Effector memory CD8-positive, alpha-beta T cell (primary cell): ENCODE data around the gene BAK1.

Source experiments
- ATAC-seq: fragments of 150-1000 bp; cut with Tn5 transposase; replicated peaks from 2 replicates; pipeline ENCODE4 v1.10.0; 2021; ENCODE audit warnings: mild to moderate bottlenecking, moderate library complexity
- DNase-seq, 3 experiments: peaks; one replicate each; pipeline ENCODE4 v3.0.0; 2021
- H3K27ac Mint-ChIP-seq, 2 donors: one replicate each; pipeline ENCODE4 v1.8.0; 2022; ENCODE audit warnings: mild to moderate bottlenecking in 2 of 2, mixed read lengths in 2 of 2, moderate library complexity in 2 of 2
- H3K27me3 Mint-ChIP-seq, 2 donors: one replicate each; pipeline ENCODE4 v1.8.0; 2022; ENCODE audit warnings: mixed read lengths in 2 of 2
- H3K36me3 Mint-ChIP-seq: one replicate; pipeline ENCODE4 v1.8.0; 2022; ENCODE audit warnings: mild to moderate bottlenecking, moderate library complexity, mixed read lengths; ENCODE audit not compliant: insufficient read depth
- H3K4me1 Mint-ChIP-seq, 2 donors: one replicate each; pipeline ENCODE4 v1.8.0; 2022; ENCODE audit warnings: low read depth in 2 of 2, mixed read lengths in 2 of 2
- H3K4me3 Mint-ChIP-seq, 2 donors: one replicate each; pipeline ENCODE4 v1.8.0; 2022; ENCODE audit warnings: mild to moderate bottlenecking in 2 of 2, mixed read lengths in 2 of 2, moderate library complexity in 2 of 2
- H3K9me3 Mint-ChIP-seq, 2 donors: one replicate each; pipeline ENCODE4 v1.8.0; 2022; ENCODE audit warnings: mixed read lengths in 2 of 2

The BAK1 gene

DNA sequence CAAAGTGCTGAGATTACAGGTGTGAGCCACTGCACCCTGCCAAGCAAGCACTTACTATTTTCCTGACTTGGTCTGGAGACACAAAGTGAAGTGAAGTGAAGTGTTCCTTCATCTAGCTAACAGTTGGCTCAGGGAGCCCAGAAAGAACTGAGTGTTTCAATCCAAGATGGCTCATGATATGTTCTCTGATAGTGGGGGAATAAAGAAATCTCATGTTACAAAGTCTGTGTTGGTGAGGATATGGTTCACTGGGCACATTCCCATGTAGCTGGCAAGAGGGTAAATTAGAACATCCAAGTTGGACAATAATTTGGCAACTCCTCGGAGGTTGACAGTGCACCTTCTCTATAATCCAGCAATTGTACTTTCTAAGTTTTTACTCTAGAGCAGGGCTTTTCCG is 36.0 kb upstream of the BAK1 start:
- H3K4me3 Mint-ChIP-seq, result no peak overlapping the region
- no peak for ATAC-seq

DNA sequence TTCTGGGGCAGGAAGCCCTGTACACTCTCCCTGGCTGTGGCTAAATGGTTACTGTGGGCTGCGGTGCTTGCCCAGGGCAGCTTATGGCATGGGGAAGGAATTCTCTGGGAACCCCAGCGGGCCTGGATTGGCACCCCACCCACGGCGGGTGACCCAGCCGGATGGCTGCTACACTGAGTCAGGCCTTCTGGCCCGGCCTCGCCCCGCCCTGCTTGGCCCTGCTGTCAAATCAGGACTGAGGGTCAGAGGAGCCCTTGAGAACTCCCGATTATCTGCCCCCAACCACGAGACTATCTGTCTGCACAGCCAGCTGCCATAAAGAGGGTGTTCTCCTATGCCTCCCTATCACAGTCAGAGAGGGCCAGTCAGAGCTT is 33.7 kb upstream of the BAK1 start:
- Mint-ChIP-seq H3K4me1 (peaks cover 6 to 16% of the 10 kb centered on the region in 2 donors), H3K9me3 (no peaks in the 10 kb centered on the region), H3K27me3 (peaks cover 0 to 9% of the 10 kb centered on the region in 2 donors), H3K27ac (peak overlapping the region in 1 of 2 donors; percentile 84), H3K4me3 (no peak overlapping the region), H3K36me3 (peaks cover 3% of the 10 kb centered on the region)
- ATAC-seq (no peak), DNase-seq (no peak)

More for the DNA sequence above, 36.0 kb upstream of the BAK1 start:
- DNase-seq, result no peak
- Mint-ChIP-seq H3K27me3 (no peaks in the 10 kb centered on the region), H3K36me3 (peaks cover 17% of the 10 kb centered on the region), H3K9me3 (no peaks in the 10 kb centered on the region), H3K27ac (peak overlapping the region; percentile 69 to 94), H3K4me1 (peaks cover 15 to 33% of the 10 kb centered on the region in 2 donors)

DNA sequence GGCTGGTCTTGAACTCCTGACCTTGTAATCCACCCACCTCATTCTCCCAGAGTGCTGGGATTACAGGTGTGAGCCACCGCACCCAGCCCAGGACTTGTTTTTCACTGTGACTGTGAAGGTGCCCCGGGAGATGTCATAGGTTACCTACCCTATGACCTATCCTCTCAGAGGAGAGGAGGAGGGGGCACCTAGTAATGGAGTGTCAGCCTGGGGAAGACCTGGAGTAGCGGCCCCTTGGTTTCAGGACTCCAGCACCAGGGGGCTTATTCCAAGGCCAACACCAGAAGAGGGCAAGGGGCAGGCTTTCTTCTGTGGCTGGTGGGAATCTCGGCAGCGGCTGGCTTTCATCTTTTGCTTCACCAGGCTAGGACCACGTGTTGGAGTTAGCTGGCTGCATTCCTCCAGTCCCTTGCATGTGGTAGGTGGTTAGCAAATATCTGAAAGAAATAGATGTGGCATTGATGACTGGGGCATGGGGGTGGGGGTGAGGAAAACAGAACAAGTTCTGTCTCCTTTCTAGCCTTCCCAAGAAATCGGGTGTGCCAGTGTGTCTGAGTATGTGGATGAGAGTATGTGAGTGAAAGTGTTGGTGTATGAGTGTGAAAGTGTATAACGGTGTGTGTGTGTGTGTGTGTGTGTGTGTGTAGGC is 33.2 kb upstream of the BAK1 start:
- Mint-ChIP-seq H3K27me3 (peaks cover 0 to 9% of the 10 kb centered on the region in 2 donors), H3K36me3 (peaks cover under 1% of the 10 kb centered on the region), H3K27ac (peak overlapping the region in 1 of 2 donors; percentile 84), H3K4me1 (peaks cover 6 to 13% of the 10 kb centered on the region in 2 donors), H3K4me3 (no peak overlapping the region), H3K9me3 (no peaks in the 10 kb centered on the region)
- ATAC-seq, result no peak
- DNase-seq, result no peak

DNA sequence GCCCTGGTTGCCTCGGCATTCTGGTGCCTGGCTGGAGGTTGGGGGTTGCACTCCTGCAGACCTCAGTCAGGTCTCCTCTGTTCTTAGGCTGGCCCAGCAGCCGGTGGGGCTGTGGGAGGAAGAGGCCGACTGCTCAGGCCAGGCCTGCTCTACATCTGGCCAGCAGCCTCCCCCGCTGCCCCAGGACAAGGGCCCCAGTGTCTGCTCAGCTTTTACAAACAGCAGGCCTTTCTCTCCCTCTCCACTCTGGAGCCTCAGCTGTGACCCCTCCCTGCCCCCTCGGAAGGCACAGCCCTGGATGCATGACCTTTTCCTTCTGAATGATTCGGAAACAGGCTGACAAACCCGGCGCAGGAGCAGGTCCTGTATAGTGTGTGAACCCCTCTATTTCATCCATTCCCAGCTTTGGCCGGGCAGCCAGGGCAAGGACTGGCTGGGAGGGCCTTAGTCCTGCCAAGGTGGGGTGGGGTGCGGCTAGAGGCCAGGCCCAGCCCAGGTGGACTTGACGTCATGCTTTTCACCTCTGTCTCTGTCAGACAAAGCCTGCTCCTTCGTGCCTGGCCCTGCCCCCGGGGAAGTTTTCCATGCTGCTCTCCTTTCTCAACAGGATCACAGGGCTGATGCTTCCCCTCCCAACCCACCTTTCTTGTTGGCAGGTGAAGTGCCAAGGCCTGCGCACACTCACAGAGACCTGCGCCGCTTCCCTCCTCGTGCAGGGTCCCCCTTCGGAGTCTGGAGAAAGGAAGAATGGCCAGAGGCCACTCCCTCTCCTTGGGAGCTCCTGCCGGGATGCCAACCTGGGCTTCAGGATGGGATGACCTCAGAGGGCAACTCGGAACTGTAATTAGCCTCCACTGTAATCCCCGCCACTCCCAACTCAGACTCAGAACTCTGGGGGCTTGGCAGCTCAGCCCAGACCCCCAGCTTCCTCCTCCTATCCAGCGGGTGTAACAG is 31.0 kb upstream of the BAK1 start:
- no peak for ATAC-seq
- Mint-ChIP-seq H3K27me3 (peaks cover 0 to 9% of the 10 kb centered on the region in 2 donors), H3K36me3 (no peaks in the 10 kb centered on the region), H3K9me3 (no peaks in the 10 kb centered on the region), H3K4me1 (peaks cover 0 to under 1% of the 10 kb centered on the region in 2 donors), H3K27ac (no peak overlapping the region), H3K4me3 (no peak overlapping the region)
- no peak for DNase-seq

- Mint-ChIP-seq H3K27ac (peak overlapping the region in 1 of 2 donors; percentile 64), H3K27me3 (peaks cover 0 to 9% of the 10 kb centered on the region in 2 donors), H3K36me3 (no peaks in the 10 kb centered on the region), H3K4me3 (no peak overlapping the region), H3K4me1 (no peaks in the 10 kb centered on the region), H3K9me3 (no peaks in the 10 kb centered on the region)
- ATAC-seq (no peak), DNase-seq (no peak)
These were observed 30.0 kb upstream of the BAK1 start for GRCh38 chr6:33610067-33610466.

DNA sequence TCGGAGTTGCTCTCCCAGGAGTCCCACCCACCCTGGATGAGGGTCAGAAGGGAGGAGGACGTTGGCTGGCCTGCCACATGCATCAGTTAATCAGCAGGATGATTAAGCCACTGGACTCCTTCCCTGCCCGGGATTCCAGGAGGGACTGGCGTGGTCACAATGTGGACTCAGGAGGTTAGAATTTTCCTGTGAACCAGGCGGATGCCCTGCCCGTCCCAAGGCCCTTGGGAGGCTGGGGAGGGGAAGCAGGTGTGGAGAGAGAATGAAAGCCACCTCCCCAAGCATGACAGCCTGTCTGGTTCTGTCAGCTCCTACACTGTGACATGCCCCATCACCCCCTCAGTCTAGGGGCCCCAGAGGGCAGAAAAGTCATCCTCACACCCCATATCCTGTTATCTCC is 29.5 kb upstream of the BAK1 start:
- Mint-ChIP-seq H3K9me3 (no peaks in the 10 kb centered on the region), H3K4me1 (no peaks in the 10 kb centered on the region), H3K27me3 (peaks cover 0 to 9% of the 10 kb centered on the region in 2 donors), H3K27ac (no peak overlapping the region), H3K36me3 (no peaks in the 10 kb centered on the region), H3K4me3 (no peak overlapping the region)
- no peak for ATAC-seq
- DNase-seq, result no peak

DNA sequence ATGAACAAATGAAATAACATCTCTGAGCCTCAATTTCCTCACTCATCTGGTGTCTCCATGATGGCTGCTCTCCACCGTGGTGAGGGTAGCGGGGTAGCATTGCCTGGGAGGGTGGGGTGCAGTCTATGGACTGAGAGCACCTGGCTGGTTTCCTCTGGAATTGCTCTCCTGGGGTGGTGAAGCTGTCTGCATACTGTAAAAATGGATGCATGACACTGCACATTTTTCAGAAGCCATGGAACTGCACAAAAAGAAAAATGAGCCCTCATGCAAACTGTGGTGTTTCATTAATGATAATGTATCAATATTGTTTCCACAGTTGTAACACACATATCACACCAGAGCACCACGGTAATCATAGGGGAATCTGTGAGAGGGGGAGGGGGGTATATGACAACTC is 28.9 kb upstream of the BAK1 start:
- no peaks in the 10 kb centered on the region for H3K9me3 Mint-ChIP-seq
- no peak for DNase-seq
- H3K36me3 Mint-ChIP-seq, result no peaks in the 10 kb centered on the region
- no peak overlapping the region for H3K27ac Mint-ChIP-seq
- no peaks in the 10 kb centered on the region for H3K4me1 Mint-ChIP-seq
- H3K27me3 Mint-ChIP-seq, result peaks cover 0 to 10% of the 10 kb centered on the region in 2 donors
- ATAC-seq, result no peak
- no peak overlapping the region for H3K4me3 Mint-ChIP-seq

GRCh38 chr6:33607784-33608161 is 27.7 kb upstream of the BAK1 start:
- DNase-seq (no peak), ATAC-seq (peak; percentile 69)

GRCh38 chr6:33607126-33607783 is 27.2 kb upstream of the BAK1 start:
- no peak for DNase-seq
- ATAC-seq, result no peak
- no peak overlapping the region for H3K27ac Mint-ChIP-seq
- no peak overlapping the region for H3K4me3 Mint-ChIP-seq
- H3K9me3 Mint-ChIP-seq, result no peaks in the 10 kb centered on the region
- no peaks in the 10 kb centered on the region for H3K36me3 Mint-ChIP-seq
- H3K4me1 Mint-ChIP-seq, result no peaks in the 10 kb centered on the region
- peaks cover 0 to 28% of the 10 kb centered on the region in 2 donors for H3K27me3 Mint-ChIP-seq

More at GRCh38 chr6:33607784-33608161, 27.7 kb upstream of the BAK1 start:
- Mint-ChIP-seq H3K27ac (no peak overlapping the region), H3K36me3 (no peaks in the 10 kb centered on the region), H3K4me1 (no peaks in the 10 kb centered on the region), H3K27me3 (peaks cover 0 to 23% of the 10 kb centered on the region in 2 donors), H3K4me3 (no peak overlapping the region), H3K9me3 (no peaks in the 10 kb centered on the region)

- Mint-ChIP-seq H3K27me3 (peaks cover 0 to 32% of the 10 kb centered on the region in 2 donors), H3K4me1 (no peaks in the 10 kb centered on the region), H3K27ac (no peak overlapping the region), H3K9me3 (no peaks in the 10 kb centered on the region), H3K4me3 (no peak overlapping the region), H3K36me3 (no peaks in the 10 kb centered on the region)
- DNase-seq, result no peak
- ATAC-seq, result no peak
These were observed 26.6 kb upstream of the BAK1 start for GRCh38 chr6:33606642-33607041.

DNA sequence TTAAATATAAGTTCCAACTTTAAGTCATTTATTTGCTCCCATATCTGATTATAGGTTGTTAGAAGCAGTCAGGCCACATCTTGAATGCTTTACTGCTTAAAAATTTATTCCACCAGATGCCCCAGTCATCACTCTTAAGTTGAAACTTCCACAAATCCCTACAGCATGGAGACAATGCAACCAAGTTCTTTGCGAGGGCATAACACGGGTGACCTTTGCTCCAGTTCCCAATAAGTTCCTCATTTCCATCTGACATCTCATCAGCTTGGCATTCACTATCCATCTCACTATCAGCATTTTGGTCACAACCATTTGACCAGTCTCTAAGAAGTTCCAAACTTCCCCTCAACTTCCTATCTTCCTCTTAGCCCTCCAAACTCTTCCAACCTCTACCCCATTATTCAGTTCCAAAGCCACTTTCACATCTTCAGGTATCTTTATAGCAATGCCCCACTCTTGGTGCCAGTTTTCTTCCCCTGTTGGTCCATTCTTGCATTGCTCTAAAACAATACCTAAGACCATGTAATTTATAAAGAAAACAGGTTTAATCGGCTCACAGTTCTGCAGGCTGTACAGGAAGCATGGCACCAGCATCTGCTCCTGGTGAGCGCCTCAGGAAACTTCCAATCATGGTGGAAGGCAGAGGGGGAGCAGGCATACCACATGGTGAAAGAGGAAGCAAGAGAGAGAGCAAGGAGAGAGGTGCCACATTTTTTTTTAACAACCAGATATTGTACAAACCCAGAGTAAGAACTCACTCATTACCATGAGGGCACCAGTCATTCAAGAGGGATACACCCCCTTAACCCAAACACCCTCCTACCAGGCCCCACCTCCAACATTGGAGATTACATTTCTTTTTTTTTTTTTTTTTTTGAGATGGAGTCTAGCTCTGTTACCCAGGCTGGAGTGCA is 25.1 kb upstream of the BAK1 start:
- ATAC-seq (no peak), DNase-seq (no peak)
- no peaks in the 10 kb centered on the region for H3K4me1 Mint-ChIP-seq
- H3K27me3 Mint-ChIP-seq, result peaks cover 0 to 29% of the 10 kb centered on the region in 2 donors
- no peak overlapping the region for H3K4me3 Mint-ChIP-seq
- no peak overlapping the region for H3K27ac Mint-ChIP-seq
- H3K36me3 Mint-ChIP-seq, result no peaks in the 10 kb centered on the region
- no peaks in the 10 kb centered on the region for H3K9me3 Mint-ChIP-seq

GRCh38 chr6:33602180-33602579 is 22.1 kb upstream of the BAK1 start:
- Mint-ChIP-seq H3K4me1 (peaks cover 0 to 1% of the 10 kb centered on the region in 2 donors), H3K36me3 (no peaks in the 10 kb centered on the region), H3K27ac (no peak overlapping the region), H3K27me3 (peaks cover 0 to 23% of the 10 kb centered on the region in 2 donors), H3K4me3 (no peak overlapping the region), H3K9me3 (no peaks in the 10 kb centered on the region)
- DNase-seq (no peak), ATAC-seq (no peak)

DNA sequence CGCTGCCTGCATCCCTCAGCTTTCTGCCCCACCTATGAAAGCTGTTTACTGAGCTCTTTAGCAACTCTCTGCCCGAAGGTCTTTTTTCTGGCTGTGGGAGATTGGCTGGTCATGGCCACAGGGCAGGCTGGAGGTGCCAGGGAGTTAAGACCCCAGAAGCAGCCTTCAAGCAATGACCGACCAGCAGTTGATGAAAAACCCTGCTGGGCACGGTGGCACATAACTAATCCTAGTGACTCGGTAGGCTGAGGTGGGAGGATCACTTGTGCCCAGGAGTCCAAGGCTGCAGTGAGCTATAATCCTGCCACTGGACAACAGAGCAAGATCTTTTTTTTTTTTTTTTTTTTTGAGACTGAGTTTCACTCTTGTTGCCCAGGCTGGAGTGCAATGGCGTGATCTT is 20.7 kb upstream of the BAK1 start:
- Mint-ChIP-seq H3K36me3 (no peaks in the 10 kb centered on the region), H3K9me3 (no peaks in the 10 kb centered on the region), H3K4me3 (no peak overlapping the region), H3K27me3 (peaks cover 0 to 23% of the 10 kb centered on the region in 2 donors), H3K27ac (no peak overlapping the region), H3K4me1 (peaks cover 0 to 5% of the 10 kb centered on the region in 2 donors)
- ATAC-seq (no peak), DNase-seq (no peak)
